ENCODE measurements around the gene C2orf72. TPM values are rescaled to one million over a fixed set of nuclear protein-coding genes. Genes with fewer than 3 reads are reported as not detected.

The C2orf72 gene
- polyA plus RNA-seq (2013, experiment 1 of 4), result 0.50 TPM
- polyA plus RNA-seq (2013, experiment 2 of 4), result 0.76 TPM
- polyA plus RNA-seq (2013, experiment 3 of 4), result 0.69 TPM
- 1.2 TPM for polyA plus RNA-seq (2013, experiment 4 of 4)

DNA sequence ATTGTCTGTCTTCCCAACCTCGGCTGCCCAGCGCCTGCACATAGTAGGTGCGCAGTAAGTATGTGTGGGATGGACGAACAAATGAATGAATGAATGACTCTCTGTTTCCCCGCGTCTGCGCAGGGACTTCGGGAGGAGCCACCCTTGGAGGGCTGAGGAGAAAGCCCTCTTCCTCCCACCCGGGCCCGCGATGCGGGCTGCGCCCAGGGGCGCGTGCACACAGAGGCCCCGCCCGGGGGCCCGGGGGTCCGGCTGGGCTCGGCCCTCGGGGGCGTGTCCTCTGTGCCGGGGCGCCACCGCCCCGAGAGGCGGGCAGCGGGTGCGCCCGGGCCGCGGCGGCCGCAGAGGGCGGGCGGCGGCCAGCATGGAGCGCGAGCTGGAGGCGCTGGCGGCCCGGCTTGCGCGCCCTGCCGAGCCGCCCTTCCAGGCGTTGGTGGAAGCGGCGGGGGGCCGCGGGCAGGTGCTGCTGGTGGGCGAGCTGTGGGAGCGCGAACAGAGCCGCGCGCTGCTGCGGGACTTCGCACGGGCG, at the start of gene C2orf72:
Gene C2orf72, plus strand, starts transcription at position 322 of the 529 bp plus-strand sequence. Its CDS starts 43 bp downstream, at position 365.
- H3K27me3 ChIP-seq (ENCODE audit: control insufficient read depth, insufficient read depth, low read length, poor library complexity, severe bottlenecking), result peaks cover 87% of the 10 kb centered on the region
- H3K36me3 ChIP-seq (ENCODE audit: control insufficient read depth, insufficient read depth, low read length), result no peaks in the 10 kb centered on the region
- no peaks in the 10 kb centered on the region for H3K9me3 ChIP-seq (ENCODE audit: control insufficient read depth, low read length)
- WGBS, 2 experiments, result 2 to 3% methylated on average over 61 of the region's 61 CpGs
- no peak within 1 kb of the TSS for H3K27ac ChIP-seq (ENCODE audit: insufficient read depth, low read depth, low read length, poor library complexity, severe bottlenecking)
- no peaks in the 10 kb centered on the region for H3K4me1 ChIP-seq (ENCODE audit: control insufficient read depth, insufficient read depth, low read length)
- H3K4me3 ChIP-seq (ENCODE audit: insufficient read depth, low read depth, low read length), result peak within 1 kb of the TSS; percentile 26

- H3K27me3 ChIP-seq (ENCODE audit: control insufficient read depth, insufficient read depth, low read length, poor library complexity, severe bottlenecking), result peaks cover 6% of the 10 kb centered on the region
- H3K9me3 ChIP-seq (ENCODE audit: control insufficient read depth, low read length), result no peaks in the 10 kb centered on the region
Measured at GRCh38 chr2:230989731-230990130, 47.6 kb upstream of the C2orf72 start.

DNA sequence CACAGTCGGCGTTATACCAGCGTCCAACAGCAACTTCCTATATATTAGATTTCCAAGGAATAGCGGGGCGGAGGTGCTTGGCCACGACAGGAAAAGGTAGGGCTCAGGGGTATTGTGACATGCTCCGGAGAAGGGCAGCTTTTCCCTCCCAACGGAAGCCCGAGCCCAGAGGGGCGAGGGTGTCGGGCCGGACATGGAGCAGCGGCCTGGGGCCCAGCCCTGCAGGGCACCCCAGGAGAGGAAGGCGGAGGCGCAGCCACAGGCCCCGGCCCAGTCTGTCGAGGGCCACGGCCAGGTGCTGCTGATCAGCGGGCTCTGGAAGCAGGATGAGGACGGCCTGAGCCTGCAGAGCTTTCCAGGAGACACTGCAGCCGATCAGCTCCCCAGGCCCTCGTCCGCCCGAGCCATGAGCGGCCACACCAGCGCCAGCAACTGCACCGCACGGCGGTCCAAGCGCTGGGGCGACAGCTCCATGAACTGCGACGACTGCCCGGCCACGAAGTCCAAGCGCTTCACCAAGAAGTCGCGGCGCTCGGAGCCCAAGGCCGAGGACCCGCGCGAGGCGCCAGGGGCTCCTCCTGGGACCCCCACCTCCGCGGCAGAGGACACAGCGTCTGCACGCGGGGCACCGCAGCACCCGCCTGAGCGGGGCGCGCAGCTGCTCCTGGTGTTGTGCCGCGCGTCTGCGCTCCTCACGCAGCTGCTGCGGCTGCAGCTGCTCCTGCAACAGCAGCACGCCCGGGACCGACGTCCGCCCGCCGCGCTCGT, 47.0 kb upstream of the C2orf72 start:
- Histone ChIP-seq H3K9me3 (ENCODE audit: control insufficient read depth, low read length) (no peaks in the 10 kb centered on the region), H3K27me3 (ENCODE audit: control insufficient read depth, insufficient read depth, low read length, poor library complexity, severe bottlenecking) (peaks cover 6% of the 10 kb centered on the region), H3K27ac (ENCODE audit: insufficient read depth, low read depth, low read length, poor library complexity, severe bottlenecking) (no peak overlapping the region), H3K36me3 (ENCODE audit: control insufficient read depth, insufficient read depth, low read length) (no peaks in the 10 kb centered on the region), H3K4me3 (ENCODE audit: insufficient read depth, low read depth, low read length) (no peak overlapping the region), H3K4me1 (ENCODE audit: control insufficient read depth, insufficient read depth, low read length) (peaks cover 9% of the 10 kb centered on the region)
- 96% methylated on average over 70 of the region's 70 CpGs for WGBS, 2 experiments

More at GRCh38 chr2:230989731-230990130, 47.6 kb upstream of the C2orf72 start:
- no peaks in the 10 kb centered on the region for H3K36me3 ChIP-seq (ENCODE audit: control insufficient read depth, insufficient read depth, low read length)
- H3K4me3 ChIP-seq (ENCODE audit: insufficient read depth, low read depth, low read length), result no peak overlapping the region
- WGBS, 2 experiments, result 91 to 92% methylated on average over 21 of the region's 21 CpGs
- no peak overlapping the region for H3K27ac ChIP-seq (ENCODE audit: insufficient read depth, low read depth, low read length, poor library complexity, severe bottlenecking)
- H3K4me1 ChIP-seq (ENCODE audit: control insufficient read depth, insufficient read depth, low read length), result peaks cover 10% of the 10 kb centered on the region

- 95 to 96% methylated on average over 27 of the region's 27 CpGs for WGBS, 2 experiments
- peaks cover 6% of the 10 kb centered on the region for H3K27me3 ChIP-seq (ENCODE audit: control insufficient read depth, insufficient read depth, low read length, poor library complexity, severe bottlenecking)
- no peak overlapping the region for H3K27ac ChIP-seq (ENCODE audit: insufficient read depth, low read depth, low read length, poor library complexity, severe bottlenecking)
Measured at GRCh38 chr2:230990899-230991150, 46.5 kb upstream of the C2orf72 start.

GRCh38 chr2:230991598-230991997, 45.7 kb upstream of the C2orf72 start:
- WGBS, 2 experiments, result 94 to 96% methylated on average over 7 of the region's 7 CpGs
- peaks cover 5% of the 10 kb centered on the region for H3K4me1 ChIP-seq (ENCODE audit: control insufficient read depth, insufficient read depth, low read length)
- H3K27me3 ChIP-seq (ENCODE audit: control insufficient read depth, insufficient read depth, low read length, poor library complexity, severe bottlenecking), result peaks cover 5% of the 10 kb centered on the region
- no peaks in the 10 kb centered on the region for H3K36me3 ChIP-seq (ENCODE audit: control insufficient read depth, insufficient read depth, low read length)
- H3K4me3 ChIP-seq (ENCODE audit: insufficient read depth, low read depth, low read length), result no peak overlapping the region
- H3K9me3 ChIP-seq (ENCODE audit: control insufficient read depth, low read length), result no peaks in the 10 kb centered on the region
- H3K27ac ChIP-seq (ENCODE audit: insufficient read depth, low read depth, low read length, poor library complexity, severe bottlenecking), result no peak overlapping the region

More at GRCh38 chr2:230990899-230991150, 46.5 kb upstream of the C2orf72 start:
- Histone ChIP-seq H3K4me3 (ENCODE audit: insufficient read depth, low read depth, low read length) (no peak overlapping the region), H3K4me1 (ENCODE audit: control insufficient read depth, insufficient read depth, low read length) (peaks cover 6% of the 10 kb centered on the region), H3K36me3 (ENCODE audit: control insufficient read depth, insufficient read depth, low read length) (no peaks in the 10 kb centered on the region), H3K9me3 (ENCODE audit: control insufficient read depth, low read length) (no peaks in the 10 kb centered on the region)

DNA sequence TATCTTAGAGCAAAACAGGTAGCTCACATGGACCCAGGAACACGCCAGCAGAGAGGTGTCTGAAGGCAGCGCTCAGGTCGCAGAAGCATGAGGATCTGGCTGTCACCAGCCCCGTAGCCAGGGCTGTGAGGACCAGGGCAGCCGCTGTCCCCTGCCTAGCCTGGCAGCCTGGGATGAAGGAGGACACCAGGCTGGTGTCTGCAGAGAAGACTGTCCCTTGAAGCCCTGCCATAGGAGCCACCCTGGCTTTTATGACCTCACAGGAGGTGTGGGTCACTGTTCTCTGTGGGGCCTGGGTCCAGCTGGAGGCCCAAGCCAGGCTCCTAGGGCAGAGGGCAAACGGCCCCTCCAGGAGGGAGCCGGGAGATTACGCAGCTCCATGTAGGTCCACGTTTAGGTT, 41.5 kb upstream of the C2orf72 start, which contains the start of gene SPATA3:
Gene SPATA3, plus strand, starts transcription at position 301 of the 400 bp plus-strand sequence. CDS start 113 bp downstream, outside the sequence.
- Histone ChIP-seq H3K4me3 (ENCODE audit: insufficient read depth, low read depth, low read length) (no peak within 1 kb of the TSS), H3K9me3 (ENCODE audit: control insufficient read depth, low read length) (no peaks in the 10 kb centered on the region), H3K4me1 (ENCODE audit: control insufficient read depth, insufficient read depth, low read length) (no peaks in the 10 kb centered on the region), H3K36me3 (ENCODE audit: control insufficient read depth, insufficient read depth, low read length) (no peaks in the 10 kb centered on the region), H3K27me3 (ENCODE audit: control insufficient read depth, insufficient read depth, low read length, poor library complexity, severe bottlenecking) (peaks cover 4% of the 10 kb centered on the region), H3K27ac (ENCODE audit: insufficient read depth, low read depth, low read length, poor library complexity, severe bottlenecking) (no peak within 1 kb of the TSS)
- 92% methylated on average over 9 of the region's 9 CpGs for WGBS, 2 experiments

DNA sequence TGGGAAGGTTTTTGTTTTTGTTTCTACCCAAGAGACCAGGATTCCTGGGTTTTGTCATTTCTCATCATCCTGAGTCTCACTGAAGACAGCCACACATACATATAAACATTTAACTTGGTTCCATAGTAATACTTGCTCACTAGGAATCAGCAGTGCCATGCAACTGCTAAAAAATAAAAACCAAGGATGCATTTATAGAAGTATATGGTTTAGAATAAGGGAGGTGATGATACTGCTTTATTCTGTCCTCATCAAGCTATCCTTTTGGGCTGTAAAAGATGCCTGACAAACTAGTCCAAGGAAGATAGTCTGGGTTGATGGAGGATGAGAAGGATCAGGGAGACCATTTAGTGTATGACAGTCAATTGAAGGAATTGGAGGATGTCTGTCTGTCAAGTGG, 40.7 kb upstream of the C2orf72 start:
- Histone ChIP-seq H3K4me3 (ENCODE audit: insufficient read depth, low read depth, low read length) (no peak overlapping the region), H3K9me3 (ENCODE audit: control insufficient read depth, low read length) (no peaks in the 10 kb centered on the region), H3K36me3 (ENCODE audit: control insufficient read depth, insufficient read depth, low read length) (no peaks in the 10 kb centered on the region), H3K27ac (ENCODE audit: insufficient read depth, low read depth, low read length, poor library complexity, severe bottlenecking) (no peak overlapping the region), H3K4me1 (ENCODE audit: control insufficient read depth, insufficient read depth, low read length) (no peaks in the 10 kb centered on the region), H3K27me3 (ENCODE audit: control insufficient read depth, insufficient read depth, low read length, poor library complexity, severe bottlenecking) (peaks cover 4% of the 10 kb centered on the region)

DNA sequence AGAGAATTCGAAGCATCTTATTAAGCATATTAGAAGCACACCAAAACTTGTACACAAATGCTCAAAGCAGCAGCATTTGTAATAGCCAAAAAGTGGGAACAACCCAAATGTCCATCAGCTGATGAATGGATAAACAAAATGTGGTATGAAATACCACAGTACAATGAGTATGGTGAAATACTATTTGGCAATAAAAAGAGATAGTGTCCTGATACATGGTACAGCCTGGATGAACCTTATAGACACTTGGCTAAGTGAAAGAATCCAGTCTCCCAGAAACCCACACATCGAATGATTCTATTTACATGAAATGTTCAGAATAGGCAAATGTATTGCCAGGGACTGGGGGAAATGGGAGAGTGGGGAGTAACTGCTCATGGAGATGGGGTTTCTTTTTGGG, 38.4 kb upstream of the C2orf72 start:
- H3K36me3 ChIP-seq (ENCODE audit: control insufficient read depth, insufficient read depth, low read length), result no peaks in the 10 kb centered on the region
- peaks cover 4% of the 10 kb centered on the region for H3K27me3 ChIP-seq (ENCODE audit: control insufficient read depth, insufficient read depth, low read length, poor library complexity, severe bottlenecking)
- H3K4me3 ChIP-seq (ENCODE audit: insufficient read depth, low read depth, low read length), result no peak overlapping the region
- H3K4me1 ChIP-seq (ENCODE audit: control insufficient read depth, insufficient read depth, low read length), result no peaks in the 10 kb centered on the region
- H3K9me3 ChIP-seq (ENCODE audit: control insufficient read depth, low read length), result no peaks in the 10 kb centered on the region
- no peak overlapping the region for H3K27ac ChIP-seq (ENCODE audit: insufficient read depth, low read depth, low read length, poor library complexity, severe bottlenecking)
- 92 to 98% methylated on average over 2 of the region's 2 CpGs for WGBS, 2 experiments

DNA sequence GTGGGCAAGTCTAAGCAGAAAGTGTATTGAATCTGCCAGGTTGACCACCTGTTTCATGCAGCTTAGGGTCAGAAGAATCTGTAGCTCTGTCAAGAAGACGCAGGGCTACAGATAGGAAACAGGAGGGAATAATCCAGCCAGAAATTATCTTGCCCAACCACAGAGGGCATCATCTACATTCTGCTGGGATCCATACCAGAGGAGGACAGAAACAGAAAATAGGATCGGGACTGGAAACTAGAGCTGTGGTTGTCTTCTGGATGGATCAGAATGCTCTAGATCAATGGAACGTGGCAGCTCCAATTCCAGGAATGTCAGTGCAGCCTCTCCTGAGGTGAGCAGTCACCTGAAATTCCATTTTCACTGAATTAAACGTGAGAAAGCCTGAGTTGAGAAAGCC, 37.8 kb upstream of the C2orf72 start:
- WGBS, 2 experiments, result 88 to 90% methylated on average over 4 of the region's 4 CpGs
- Histone ChIP-seq H3K27me3 (ENCODE audit: control insufficient read depth, insufficient read depth, low read length, poor library complexity, severe bottlenecking) (peaks cover 4% of the 10 kb centered on the region), H3K36me3 (ENCODE audit: control insufficient read depth, insufficient read depth, low read length) (no peaks in the 10 kb centered on the region), H3K9me3 (ENCODE audit: control insufficient read depth, low read length) (no peaks in the 10 kb centered on the region), H3K4me3 (ENCODE audit: insufficient read depth, low read depth, low read length) (no peak overlapping the region), H3K4me1 (ENCODE audit: control insufficient read depth, insufficient read depth, low read length) (no peaks in the 10 kb centered on the region), H3K27ac (ENCODE audit: insufficient read depth, low read depth, low read length, poor library complexity, severe bottlenecking) (no peak overlapping the region)

DNA sequence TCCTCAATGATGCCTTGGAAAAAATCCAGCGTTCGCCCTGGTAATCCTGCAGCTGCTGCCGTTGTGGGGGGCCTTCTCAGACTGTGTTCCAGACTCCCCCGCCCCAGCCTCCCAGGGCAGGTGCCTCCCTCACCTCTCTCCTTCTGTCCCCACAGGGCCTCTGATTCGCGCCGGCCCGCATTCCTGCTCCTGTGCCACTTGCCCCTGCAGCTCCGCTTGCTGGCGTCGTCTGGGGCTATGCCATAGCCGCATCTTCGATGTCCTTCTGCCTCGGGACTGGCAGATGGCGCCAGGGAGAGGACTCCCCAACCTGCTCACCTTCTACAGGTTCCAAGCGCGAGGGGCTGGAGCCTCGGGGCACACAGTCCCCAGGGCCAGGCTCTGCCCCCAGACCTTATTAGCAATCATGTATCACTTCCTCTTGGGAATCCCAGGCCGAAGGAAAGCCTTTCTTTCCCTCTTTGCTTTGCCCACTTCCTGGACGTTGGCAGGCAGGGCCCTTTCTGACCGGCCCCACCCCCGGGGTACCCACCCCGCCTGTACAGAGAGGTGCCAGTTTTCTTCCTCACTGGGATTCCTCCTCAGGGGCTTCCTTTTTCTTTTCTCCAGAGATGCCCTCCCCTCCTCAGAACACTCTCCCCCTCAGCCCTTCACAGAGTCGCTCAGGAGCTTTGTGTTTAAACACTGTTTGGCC, 37.0 kb upstream of the C2orf72 start:
- no peaks in the 10 kb centered on the region for H3K4me1 ChIP-seq (ENCODE audit: control insufficient read depth, insufficient read depth, low read length)
- peaks cover 4% of the 10 kb centered on the region for H3K27me3 ChIP-seq (ENCODE audit: control insufficient read depth, insufficient read depth, low read length, poor library complexity, severe bottlenecking)
- 64 to 65% methylated on average over 24 of the region's 24 CpGs for WGBS, 2 experiments
- H3K4me3 ChIP-seq (ENCODE audit: insufficient read depth, low read depth, low read length), result no peak overlapping the region
- no peaks in the 10 kb centered on the region for H3K9me3 ChIP-seq (ENCODE audit: control insufficient read depth, low read length)
- H3K36me3 ChIP-seq (ENCODE audit: control insufficient read depth, insufficient read depth, low read length), result no peaks in the 10 kb centered on the region
- no peak overlapping the region for H3K27ac ChIP-seq (ENCODE audit: insufficient read depth, low read depth, low read length, poor library complexity, severe bottlenecking)
